Activated CD8-positive, alpha-beta memory T cell treated with anti-CD3 and anti-CD28 coated beads, Interleukin-2, amount 50 U/mL, for 4 hours (primary cell): ENCODE data around the gene SUB1.

ENCODE experiments used
- DNase-seq: peaks from one replicate; pipeline ENCODE4 v3.0.0-alpha.2; 2020

The SUB1 gene

GRCh38 chr5:32646061-32646969 lies 61.0 kb downstream of the SUB1 start:
- DNase-seq, result no peak

GRCh38 chr5:32651088-32651487 lies 65.7 kb downstream of the SUB1 start:
- DNase-seq, result no peak

DNA sequence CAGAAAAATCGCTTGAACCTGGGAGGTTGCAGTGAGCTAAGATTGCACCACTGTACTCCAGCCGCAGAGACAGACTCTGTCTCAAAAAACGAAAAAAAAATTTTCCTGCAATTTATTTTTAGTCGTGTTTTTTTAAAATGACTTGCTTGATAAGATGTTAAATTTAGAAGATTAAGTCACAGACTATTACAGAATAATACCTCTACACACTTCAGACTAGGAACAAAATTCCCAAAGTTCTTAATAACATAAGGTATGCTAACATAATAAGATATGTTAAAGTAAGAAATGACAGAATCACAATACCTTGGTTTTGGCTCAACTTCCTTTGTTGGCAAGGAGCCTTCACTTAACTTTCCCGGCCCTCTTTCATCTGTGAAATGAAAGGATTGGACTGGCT lies 66.3 kb downstream of the SUB1 start:
- DNase-seq, result no peak
